GM18498 (cell line): ENCODE results near the gene PNMA8B.

Experiments used
- ATAC-seq: cut with Tn5 transposase; IDR thresholded peaks from one replicate; pipeline ENCODE4 v1.9.1; 2021; ENCODE audit warnings: mild to moderate bottlenecking, moderate library complexity; ENCODE audit not compliant: unreplicated experiment

The PNMA8B gene

DNA sequence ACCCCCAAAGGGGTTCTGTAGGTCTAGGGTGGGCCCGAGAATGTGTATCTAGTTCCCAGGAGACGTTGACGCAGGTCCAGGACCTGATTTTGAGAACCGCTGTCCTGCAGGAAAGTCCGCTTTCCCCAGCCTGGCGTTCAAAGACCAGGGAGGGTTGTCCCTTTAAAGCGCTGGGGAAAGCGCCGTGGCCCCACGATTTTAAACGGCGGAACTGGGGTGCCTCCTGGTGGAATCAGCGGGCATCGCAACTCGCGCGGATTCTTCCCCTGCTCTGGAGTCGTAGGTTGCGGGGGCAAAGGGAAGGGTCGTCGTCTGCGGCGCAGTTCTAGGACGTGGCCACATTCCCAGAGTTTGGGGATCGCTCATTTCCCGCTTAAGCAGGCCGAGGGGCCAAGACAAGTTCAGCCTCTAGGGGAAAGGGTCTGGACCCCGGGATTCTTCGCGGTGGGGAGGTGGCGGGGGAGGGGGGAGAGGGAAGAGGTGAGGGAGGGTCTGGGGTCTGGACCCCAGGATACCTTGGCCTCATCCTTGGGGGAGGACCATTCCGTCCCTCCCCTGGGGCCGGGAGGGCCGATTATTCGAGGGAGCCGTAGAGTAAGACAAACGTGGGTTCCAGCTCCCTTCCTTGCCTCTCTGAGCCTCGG lies 7.7 kb downstream of the PNMA8B start:
- ATAC-seq, result no peak

- no peak for ATAC-seq
Observed at GRCh38 chr19:46487178-46487801, 8.4 kb downstream of the PNMA8B start.

- ATAC-seq, result no peak
Observed at GRCh38 chr19:46486358-46486757, 9.3 kb downstream of the PNMA8B start.

DNA sequence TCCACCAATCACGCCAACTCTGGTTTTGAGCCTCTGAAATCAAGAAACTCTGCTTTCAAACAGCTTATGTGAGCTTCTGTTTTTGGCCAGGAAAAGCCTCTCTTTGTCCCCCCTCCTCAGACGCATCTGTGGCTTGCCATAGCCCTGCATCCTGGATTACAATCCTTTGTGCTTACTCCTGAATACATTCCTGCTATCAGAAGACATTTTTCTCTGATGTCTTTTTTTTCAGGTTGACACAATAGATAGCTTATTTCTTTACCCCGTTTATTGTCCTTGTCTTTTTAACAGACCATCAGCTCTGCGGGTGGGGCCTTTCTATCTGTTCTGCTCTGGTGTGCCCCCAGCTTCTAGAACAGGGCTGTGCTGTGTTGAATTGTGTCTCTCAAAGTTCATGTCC lies 11.0 kb downstream of the PNMA8B start:
- ATAC-seq, result no peak

DNA sequence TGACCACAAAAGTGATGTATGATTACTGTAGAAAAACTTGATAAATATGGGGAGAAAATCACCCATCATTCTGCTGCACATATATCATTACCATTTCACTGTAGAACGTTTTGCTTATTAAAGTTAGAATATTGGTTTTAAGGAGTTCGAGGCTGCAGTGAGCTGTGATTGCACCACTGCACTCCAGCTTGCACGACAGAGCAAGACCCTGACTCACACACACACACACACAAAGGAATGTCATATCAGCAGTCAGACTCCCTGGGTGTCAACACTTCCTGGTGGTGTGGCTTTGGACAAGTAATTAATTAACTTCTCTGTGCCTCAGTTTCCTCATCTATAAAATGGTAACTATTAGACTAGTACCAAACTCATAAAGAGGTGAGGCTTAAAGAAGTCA lies 13.0 kb downstream of the PNMA8B start:
- no peak for ATAC-seq

GRCh38 chr19:46481947-46482346 lies 13.7 kb downstream of the PNMA8B start:
- no peak for ATAC-seq

DNA sequence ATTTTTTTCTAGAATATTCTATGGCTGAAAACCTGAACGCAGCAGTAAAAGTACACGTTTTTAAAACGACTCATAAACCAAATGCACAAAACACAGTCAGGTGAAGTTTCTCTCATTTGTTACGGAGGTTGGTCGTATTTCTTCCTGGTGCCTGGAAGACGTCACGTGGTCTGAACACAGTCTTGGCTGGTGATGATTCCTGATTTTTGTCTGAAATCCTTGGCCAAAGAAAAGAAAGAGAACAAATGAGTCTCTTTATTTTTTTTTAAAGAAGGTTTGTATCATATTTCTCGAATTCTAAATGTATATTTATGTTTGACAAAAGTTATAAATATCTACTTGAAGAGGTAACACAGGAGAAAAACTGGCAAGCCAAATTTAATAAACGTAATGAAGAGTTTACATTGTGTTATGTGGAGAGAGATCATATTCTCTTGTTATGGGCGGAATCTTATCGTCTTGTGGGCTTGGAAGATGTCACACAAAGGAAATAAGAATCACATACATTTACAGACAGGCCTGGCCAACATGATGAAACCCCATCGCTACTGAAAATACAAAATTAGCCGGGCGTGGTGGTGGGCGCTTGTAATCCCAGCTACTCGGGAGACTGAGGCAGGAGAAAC lies 14.3 kb downstream of the PNMA8B start:
- no peak for ATAC-seq

DNA sequence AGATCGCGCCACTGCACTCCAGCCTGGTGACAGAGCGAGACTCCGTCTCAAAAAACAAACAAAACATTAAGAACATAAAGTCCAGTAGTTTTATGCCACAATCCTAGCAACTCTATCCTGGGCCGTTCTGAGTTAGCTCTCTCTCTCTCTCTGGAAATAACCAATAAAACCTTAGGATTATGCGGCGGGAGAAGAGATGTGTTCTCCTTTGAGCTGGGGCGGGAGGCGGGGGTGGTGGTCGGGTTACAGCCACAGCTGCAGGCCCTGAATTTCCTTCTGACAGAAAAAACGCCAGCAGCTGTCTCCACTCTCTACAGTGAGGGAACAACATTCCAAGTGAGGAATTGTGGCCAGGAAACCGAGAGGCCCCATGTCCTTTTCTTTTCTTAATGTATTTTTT lies 15.3 kb downstream of the PNMA8B start:
- ATAC-seq, result no peak

DNA sequence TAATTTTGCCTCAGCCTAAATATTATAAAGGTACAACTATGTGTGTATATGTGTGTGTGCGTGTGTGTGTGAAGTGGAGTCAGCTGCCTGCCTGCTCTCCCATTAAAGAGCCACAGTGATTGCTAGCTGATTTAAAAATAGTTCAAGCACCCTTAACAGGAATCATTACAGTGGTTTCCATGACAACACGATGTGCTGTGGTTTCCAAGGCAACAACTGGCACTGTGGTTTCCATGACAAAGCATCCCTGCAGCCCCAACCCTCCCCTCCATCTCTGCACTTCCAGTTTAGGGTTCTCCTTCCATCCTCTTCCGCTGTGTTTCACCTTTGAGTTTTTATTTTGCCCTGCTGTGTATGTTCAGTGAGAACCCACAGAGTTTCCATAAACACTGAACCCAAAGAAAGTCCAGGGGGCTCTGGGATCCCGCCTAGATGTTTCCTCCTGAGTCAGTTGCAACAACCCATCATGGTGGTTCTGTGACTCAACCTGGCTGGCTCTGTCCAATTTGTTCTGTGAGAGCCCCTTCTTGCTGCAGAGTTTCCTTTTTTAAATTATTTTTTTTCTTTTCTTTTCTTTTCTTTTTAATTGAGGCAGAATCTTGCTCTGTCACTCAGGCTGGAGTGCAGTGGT lies 17.2 kb downstream of the PNMA8B start:
- no peak for ATAC-seq

GRCh38 chr19:46475986-46476385 lies 19.7 kb downstream of the PNMA8B start:
- no peak for ATAC-seq

DNA sequence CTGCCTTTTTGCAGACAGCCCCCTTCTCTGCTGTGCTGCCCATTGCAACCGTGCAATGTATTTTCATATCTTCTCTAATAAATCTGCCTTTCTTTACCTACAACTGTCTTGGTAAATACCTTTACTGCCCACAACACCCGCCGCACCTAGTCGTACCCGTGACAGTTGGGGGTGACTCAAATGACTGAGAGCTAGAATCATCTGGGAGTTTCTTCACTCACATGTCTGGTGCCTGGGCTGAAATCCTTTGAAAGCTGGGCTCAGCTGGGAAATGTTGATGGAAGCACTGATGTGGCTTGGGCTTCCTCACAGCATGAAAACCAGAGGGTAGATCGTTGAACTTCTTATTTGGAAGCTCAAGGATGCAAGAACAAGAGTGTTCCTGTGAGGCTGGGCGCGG lies 21.5 kb downstream of the PNMA8B start:
- no peak for ATAC-seq

DNA sequence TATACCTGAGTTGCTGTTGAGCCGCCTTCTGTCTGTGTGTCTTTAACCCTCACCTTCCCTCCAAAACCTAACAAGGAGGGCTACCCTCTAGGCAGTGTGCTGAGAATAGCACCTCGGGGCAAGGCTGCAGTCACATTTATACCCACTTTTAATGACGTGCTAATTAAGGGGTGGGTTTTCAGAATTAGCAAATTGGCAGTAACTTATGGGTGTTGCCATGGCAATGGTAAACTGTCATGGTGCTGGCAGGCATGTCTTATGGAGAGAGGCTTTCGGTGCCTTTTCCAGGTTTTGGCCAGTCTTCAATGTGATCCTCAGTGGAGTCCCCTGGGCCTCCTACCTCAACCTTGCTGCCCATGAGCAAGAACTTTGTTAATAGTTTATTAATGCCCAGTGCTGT lies 23.1 kb downstream of the PNMA8B start:
- ATAC-seq, result no peak

DNA sequence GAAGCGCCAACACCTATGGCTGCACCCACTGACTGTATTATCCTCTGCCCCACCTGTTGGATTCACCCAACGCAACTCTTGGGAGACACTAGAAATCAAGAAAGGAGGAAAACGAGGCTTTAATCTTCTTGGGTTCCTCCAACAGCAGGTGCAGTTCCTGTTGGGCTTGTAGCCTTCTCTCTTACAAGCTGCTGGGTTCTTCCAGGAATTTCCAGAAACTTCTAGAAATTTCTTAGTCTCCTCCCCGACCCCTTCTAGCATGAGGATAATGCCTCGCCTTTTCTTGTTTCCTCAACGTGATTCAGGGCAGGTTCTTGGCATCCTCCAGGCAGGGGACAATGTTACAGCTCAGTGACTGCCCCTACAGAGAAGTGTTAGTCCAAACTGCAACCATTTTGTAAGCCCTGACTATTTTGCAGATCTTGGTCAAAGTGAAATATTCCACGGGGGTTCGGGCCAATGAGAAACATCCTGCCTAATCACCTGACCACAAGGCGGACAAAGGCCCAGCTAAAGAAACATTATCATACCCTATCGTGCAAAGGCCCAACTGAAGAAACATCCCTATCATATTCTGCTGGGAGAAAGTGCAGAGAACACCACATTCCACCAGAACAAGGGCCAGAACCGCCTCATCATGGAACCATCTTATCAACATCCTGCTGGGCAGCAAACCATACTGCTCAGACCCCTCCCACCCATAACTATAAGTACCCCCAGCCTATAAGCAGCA lies 23.7 kb downstream of the PNMA8B start:
- ATAC-seq, result no peak

GRCh38 chr19:46471116-46471733 lies 24.4 kb downstream of the PNMA8B start, which contains the start of gene PNMA8A:
Gene PNMA8A (minus strand): TSS chr19:46471563. CDS start chr19:46471035, 528 bp downstream.
- no peak for ATAC-seq

- no peak for ATAC-seq
Observed at GRCh38 chr19:46470376-46470775, 25.3 kb downstream of the PNMA8B start.

- no peak for ATAC-seq
Observed at GRCh38 chr19:46469541-46470185, 26.0 kb downstream of the PNMA8B start.

DNA sequence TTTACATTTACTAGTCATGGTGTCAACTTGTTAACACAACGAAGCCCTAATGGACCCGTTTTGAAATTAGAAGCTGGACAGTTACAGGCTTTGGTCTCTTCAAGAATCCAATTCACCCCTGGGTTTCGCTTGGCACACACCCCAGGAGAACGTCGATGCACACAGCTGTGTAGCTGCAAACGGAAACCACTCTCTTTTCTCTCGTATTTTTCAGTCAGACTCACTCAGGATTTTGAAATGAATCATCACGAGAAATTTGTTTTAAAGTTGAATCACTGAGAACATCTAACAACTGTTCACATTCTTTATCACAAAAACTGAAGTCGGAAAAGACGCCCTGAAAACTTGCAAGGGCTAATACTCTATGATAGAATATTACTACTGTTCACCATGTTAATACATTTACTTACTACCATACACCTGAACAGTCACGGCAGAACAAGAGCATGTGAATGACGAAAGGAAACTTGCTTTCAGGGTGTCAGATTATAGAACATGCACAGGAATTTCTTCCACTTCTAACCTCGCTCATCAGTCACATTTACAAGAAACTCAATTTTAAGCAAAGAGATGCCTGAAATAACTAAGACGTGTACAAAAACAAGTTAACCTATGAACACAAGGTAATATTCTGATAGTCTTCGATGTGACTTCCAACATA lies 29.0 kb downstream of the PNMA8B start:
- no peak for ATAC-seq

DNA sequence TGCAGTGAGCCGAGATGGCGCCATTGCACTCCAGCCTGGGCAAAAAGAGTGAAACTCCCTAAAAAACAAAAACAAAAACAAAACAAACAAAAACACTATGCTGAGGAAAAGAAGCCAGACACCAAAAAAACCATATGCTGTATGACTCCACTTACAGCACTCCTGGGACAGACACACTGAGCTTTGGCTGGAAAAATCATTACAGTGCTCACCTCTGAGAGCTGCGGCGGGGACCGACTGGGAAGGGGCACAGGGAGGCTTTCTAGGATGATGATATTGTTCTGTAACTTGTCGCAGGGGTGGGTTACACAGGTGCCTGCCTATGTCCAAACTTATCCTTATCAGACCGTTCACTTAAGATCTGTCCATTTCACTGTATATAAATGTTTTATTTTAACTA lies 32.2 kb downstream of the PNMA8B start:
- ATAC-seq, result no peak

GRCh38 chr19:46461537-46461936 lies 34.1 kb downstream of the PNMA8B start:
- ATAC-seq, result no peak

GRCh38 chr19:46460981-46461380 lies 34.7 kb downstream of the PNMA8B start:
- ATAC-seq, result no peak
